Progenitor cell of endocrine pancreas (in vitro differentiated cells): ENCODE data around the gene ATP6V1F. TPM values are rescaled to one million over a fixed set of nuclear protein-coding genes. Genes with fewer than 3 reads are reported as not detected.

ENCODE experiments used
- DNase-seq: peaks from one replicate; pipeline ENCODE4 v3.0.0; 2021; ENCODE audit warnings: low spot score; ENCODE audit not compliant: unreplicated experiment
- H3K27ac Mint-ChIP-seq: 2 replicates; pipeline ENCODE4 v1.8.0; 2021; ENCODE audit warnings: mild to moderate bottlenecking, moderate library complexity, mixed read lengths
- H3K27me3 Mint-ChIP-seq: 2 replicates; pipeline ENCODE4 v1.8.0; 2021; ENCODE audit warnings: mixed read lengths
- H3K36me3 Mint-ChIP-seq: 2 replicates; pipeline ENCODE4 v1.8.0; 2022; ENCODE audit warnings: mixed read lengths; ENCODE audit not compliant: insufficient read depth
- H3K4me1 Mint-ChIP-seq: 2 replicates; pipeline ENCODE4 v1.8.0; 2021; ENCODE audit warnings: low read depth, mixed read lengths
- H3K4me3 Mint-ChIP-seq: 2 replicates; pipeline ENCODE4 v1.8.0; 2021; ENCODE audit warnings: low read depth, mild to moderate bottlenecking, moderate library complexity, mixed read lengths
- H3K9me3 Mint-ChIP-seq: 2 replicates; pipeline ENCODE4 v1.8.0; 2021; ENCODE audit warnings: low read depth, mixed read lengths
- CTCF ChIP-seq: fragments of 200-600 bp; sonication (generic); IDR thresholded peaks from one replicate; pipeline ENCODE4 v1.5.0; 2021; ENCODE audit warnings: antibody characterized with exemption, mild to moderate bottlenecking; ENCODE audit not compliant: unreplicated experiment
- total RNA-seq: library from RNA; stranded (reverse); gene quantifications from 2 replicates; pipeline ENCODE4 v1.2.1, GENCODE V29; 2021

Gene ATP6V1F
- total RNA-seq, 1 donor from 2014 or later = 119 TPM

DNA sequence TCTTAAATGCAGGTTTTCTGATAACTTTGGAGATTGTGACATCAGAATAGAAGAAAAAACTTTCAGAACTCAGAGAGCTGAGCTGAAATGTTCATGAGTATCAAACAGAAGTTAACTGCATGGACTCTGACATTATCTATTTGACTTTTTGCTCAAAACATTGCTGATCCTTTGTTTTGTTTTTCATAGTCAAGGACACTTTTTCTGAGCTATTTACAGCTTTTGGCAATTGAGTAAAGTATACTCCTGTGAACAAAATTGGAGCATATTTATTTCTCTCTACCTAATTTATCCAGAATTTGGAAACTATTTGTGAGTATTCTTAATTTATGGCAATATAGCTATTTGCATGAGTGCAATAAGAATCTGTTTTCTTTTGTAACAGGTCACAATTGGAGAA is 36.7 kb downstream of the ATP6V1F start:
- H3K9me3 Mint-ChIP-seq = peaks cover 8% of the 10 kb centered on the region
- no peak for DNase-seq
- H3K36me3 Mint-ChIP-seq = peaks cover 16% of the 10 kb centered on the region
- H3K27me3 Mint-ChIP-seq = no peaks in the 10 kb centered on the region
- no peak for TF ChIP-seq CTCF
- no peaks in the 10 kb centered on the region for H3K4me1 Mint-ChIP-seq
- H3K4me3 Mint-ChIP-seq = no peak overlapping the region
- no peak overlapping the region for H3K27ac Mint-ChIP-seq

- H3K4me3 Mint-ChIP-seq = no peak overlapping the region
- H3K9me3 Mint-ChIP-seq = peaks cover 8% of the 10 kb centered on the region
- H3K27ac Mint-ChIP-seq = no peak overlapping the region
- no peak for TF ChIP-seq CTCF
- H3K27me3 Mint-ChIP-seq = no peaks in the 10 kb centered on the region
- DNase-seq = no peak
- H3K36me3 Mint-ChIP-seq = peaks cover 16% of the 10 kb centered on the region
- no peaks in the 10 kb centered on the region for H3K4me1 Mint-ChIP-seq
These were observed 37.6 kb downstream of the ATP6V1F start for GRCh38 chr7:128900237-128900636.

- Mint-ChIP-seq H3K4me1 (no peaks in the 10 kb centered on the region), H3K4me3 (no peak overlapping the region), H3K27me3 (no peaks in the 10 kb centered on the region), H3K9me3 (peaks cover 8% of the 10 kb centered on the region), H3K36me3 (peaks cover 14% of the 10 kb centered on the region), H3K27ac (no peak overlapping the region)
- no peak for TF ChIP-seq CTCF
- DNase-seq = no peak
These were observed 40.3 kb downstream of the ATP6V1F start for GRCh38 chr7:128902761-128903585.

DNA sequence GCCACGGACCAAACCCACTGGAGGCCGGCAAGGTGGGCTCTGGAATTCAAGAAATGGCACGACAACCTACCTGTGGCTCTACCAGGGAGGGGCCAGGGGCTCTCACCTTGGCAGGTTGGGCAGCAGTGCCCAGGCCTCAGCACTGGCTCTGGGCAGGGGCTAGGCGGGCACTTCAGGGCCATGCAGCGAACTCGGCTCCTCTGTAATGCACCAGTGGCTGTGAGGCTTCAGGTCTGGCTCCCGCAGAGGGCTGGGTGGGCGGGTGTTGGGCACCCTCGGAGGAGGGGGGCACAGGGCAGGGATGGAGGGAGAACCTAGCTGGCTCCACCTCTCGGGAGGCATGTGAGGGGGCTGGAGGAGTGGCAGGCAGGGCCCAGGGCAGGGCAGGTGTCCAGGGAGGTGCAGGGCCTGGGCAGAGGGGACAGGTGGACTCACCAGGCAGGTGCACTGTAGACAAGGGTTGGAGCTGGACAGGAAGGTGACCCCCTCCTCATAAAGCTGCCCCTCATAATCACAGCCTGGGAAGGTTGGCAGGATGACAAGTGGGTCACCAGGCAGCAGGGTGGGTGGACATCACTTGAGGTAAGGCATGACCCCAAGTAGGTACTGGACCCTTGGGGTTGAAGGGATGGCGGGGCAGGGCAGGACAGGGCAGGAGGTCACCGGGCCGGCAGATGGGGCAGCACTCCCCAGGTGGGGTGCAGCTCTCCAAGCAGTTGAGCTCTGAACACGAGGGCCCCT is 41.1 kb downstream of the ATP6V1F start:
- no peak overlapping the region for H3K27ac Mint-ChIP-seq
- no peak overlapping the region for H3K4me3 Mint-ChIP-seq
- no peaks in the 10 kb centered on the region for H3K27me3 Mint-ChIP-seq
- peaks cover 11% of the 10 kb centered on the region for H3K36me3 Mint-ChIP-seq
- H3K4me1 Mint-ChIP-seq = no peaks in the 10 kb centered on the region
- peaks cover 4% of the 10 kb centered on the region for H3K9me3 Mint-ChIP-seq
- TF ChIP-seq CTCF = no peak
- no peak for DNase-seq

GRCh38 chr7:128904381-128905197 is 41.9 kb downstream of the ATP6V1F start:
- H3K9me3 Mint-ChIP-seq = peaks cover 4% of the 10 kb centered on the region
- no peak overlapping the region for H3K4me3 Mint-ChIP-seq
- H3K36me3 Mint-ChIP-seq = peaks cover 11% of the 10 kb centered on the region
- H3K27ac Mint-ChIP-seq = no peak overlapping the region
- H3K4me1 Mint-ChIP-seq = peaks cover 2% of the 10 kb centered on the region
- DNase-seq = no peak
- H3K27me3 Mint-ChIP-seq = peaks cover 6% of the 10 kb centered on the region
- peak; percentile 63 for TF ChIP-seq CTCF
